HG02798 (cell line): Measurements from ENCODE around the gene SRSF12.
"Not testable (repeated sequence)": the region's sequence is repeated elsewhere in the genome, so short reads cannot be mapped to it uniquely, and the experiment has no call there.

Source experiments
- ATAC-seq: cut with Tn5 transposase; IDR thresholded peaks from one replicate; pipeline ENCODE4 v1.9.1; 2021; ENCODE audit warnings: mild to moderate bottlenecking; ENCODE audit not compliant: unreplicated experiment, poor library complexity

Gene SRSF12

GRCh38 chr6:89132057-89132456, 14.2 kb upstream of the SRSF12 start:
- no peak for ATAC-seq

- ATAC-seq, result no peak
These were observed 13.7 kb upstream of the SRSF12 start for GRCh38 chr6:89131599-89131998.

GRCh38 chr6:89128256-89128671, 10.4 kb upstream of the SRSF12 start:
- ATAC-seq, result not testable (repeated sequence)

GRCh38 chr6:89122625-89123024, 4.8 kb upstream of the SRSF12 start:
- no peak for ATAC-seq

- no peak for ATAC-seq
These were observed 4.1 kb upstream of the SRSF12 start for GRCh38 chr6:89121934-89122333.

- ATAC-seq, result no peak
These were observed 2.5 kb upstream of the SRSF12 start for GRCh38 chr6:89120371-89120770.

- no peak for ATAC-seq
These were observed 1.1 kb upstream of the SRSF12 start for GRCh38 chr6:89118931-89119330.

- no peak for ATAC-seq
These were observed 1.2 kb downstream of the SRSF12 start for GRCh38 chr6:89116702-89117101.

- ATAC-seq, result no peak
These were observed 5.9 kb downstream of the SRSF12 start for GRCh38 chr6:89111933-89112332.

GRCh38 chr6:89110284-89110683, 7.6 kb downstream of the SRSF12 start:
- no peak for ATAC-seq

- ATAC-seq, result no peak
These were observed 17.8 kb downstream of the SRSF12 start for GRCh38 chr6:89100114-89100513.

- no peak for ATAC-seq
These were observed 19.4 kb downstream of the SRSF12 start for GRCh38 chr6:89098461-89098860.

- ATAC-seq, result no peak
These were observed 30.0 kb downstream of the SRSF12 start for GRCh38 chr6:89087881-89088280.

GRCh38 chr6:89085409-89086205, 32.3 kb downstream of the SRSF12 start:
- no peak for ATAC-seq

GRCh38 chr6:89084954-89085353, 32.9 kb downstream of the SRSF12 start:
- no peak for ATAC-seq

- ATAC-seq, result no peak
These were observed 33.3 kb downstream of the SRSF12 start for GRCh38 chr6:89084542-89084941.

- ATAC-seq, result no peak
These were observed 35.4 kb downstream of the SRSF12 start for GRCh38 chr6:89082486-89082891.

GRCh38 chr6:89081423-89082322, 36.2 kb downstream of the SRSF12 start:
- peak; percentile 68 for ATAC-seq

GRCh38 chr6:89081129-89081422, 36.8 kb downstream of the SRSF12 start:
- peak; percentile 7 for ATAC-seq

- peak; percentile 79 for ATAC-seq
These were observed 37.4 kb downstream of the SRSF12 start, which contains the start of gene PNRC1 for GRCh38 chr6:89080281-89081128. Gene PNRC1, plus strand, starts transcription at chr6:89080751. Its CDS starts 144 bp downstream, at chr6:89080895.
